Spleen (tissue), 7 donors: ENCODE measurements around the gene URM1.

Experiments used
- POLR2A ChIP-seq, 3 donors: fragments of 450-650 bp; IDR thresholded peaks; one replicate each; pipeline ENCODE4 v1.5.1; 2017; ENCODE audit warnings: antibody characterized with exemption in 3 of 3, mild to moderate bottlenecking in 1 of 3
- POLR2AphosphoS5 ChIP-seq, 3 donors: sonication (generic); formaldehyde crosslinking; IDR thresholded peaks; one replicate each; pipeline ENCODE4 v1.5.1; 2017; ENCODE audit warnings: antibody characterized with exemption in 3 of 3
- TF ChIP-seq, protein P1 (sequence below), 11 experiments: fragments of 200-600 bp in 7 of 11; fragments of 450-650 bp in 4 of 11; sonication (generic) in 4 of 11; IDR thresholded peaks in 8 of 11; conservative IDR thresholded peaks in 3 of 11; 1 replicate in 7 of 11; 2 replicates in 4 of 11; pipeline versions ENCODE4 v1.4.0 to v1.8.0; 2016 to 2021; ENCODE audit warnings: antibody characterized with exemption in 11 of 11, inconsistent platforms in 4 of 11, mild to moderate bottlenecking in 1 of 11
- donor health status: DM: no; HTN: no; CAD: no; lungs with moderate emphysema.
- donor health status: DM: no; HTN: no; CAD: no.
- donor health status: DM: no; HTN: no; CAD: no.

DNA sequence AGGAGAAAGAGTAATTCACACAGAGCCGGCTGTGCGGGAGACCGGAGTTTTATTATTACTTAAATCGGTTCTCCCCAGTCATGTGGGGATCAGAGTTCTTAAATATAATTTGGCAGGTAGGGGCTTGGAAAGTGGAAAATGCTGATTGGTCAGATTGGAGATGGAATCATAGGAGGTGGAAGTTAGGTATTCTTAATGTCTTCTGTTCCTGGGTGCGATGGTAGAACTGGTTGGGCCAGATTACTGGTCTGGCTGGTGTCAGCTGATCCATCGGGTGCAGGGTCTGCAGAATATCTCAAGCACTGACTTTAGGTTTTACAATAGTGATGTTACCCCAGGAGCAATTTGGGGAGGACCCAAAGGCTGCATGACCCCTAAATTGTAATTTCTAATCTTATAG lies 44.8 kb downstream of the URM1 start:
- TF ChIP-seq, protein P1, sequence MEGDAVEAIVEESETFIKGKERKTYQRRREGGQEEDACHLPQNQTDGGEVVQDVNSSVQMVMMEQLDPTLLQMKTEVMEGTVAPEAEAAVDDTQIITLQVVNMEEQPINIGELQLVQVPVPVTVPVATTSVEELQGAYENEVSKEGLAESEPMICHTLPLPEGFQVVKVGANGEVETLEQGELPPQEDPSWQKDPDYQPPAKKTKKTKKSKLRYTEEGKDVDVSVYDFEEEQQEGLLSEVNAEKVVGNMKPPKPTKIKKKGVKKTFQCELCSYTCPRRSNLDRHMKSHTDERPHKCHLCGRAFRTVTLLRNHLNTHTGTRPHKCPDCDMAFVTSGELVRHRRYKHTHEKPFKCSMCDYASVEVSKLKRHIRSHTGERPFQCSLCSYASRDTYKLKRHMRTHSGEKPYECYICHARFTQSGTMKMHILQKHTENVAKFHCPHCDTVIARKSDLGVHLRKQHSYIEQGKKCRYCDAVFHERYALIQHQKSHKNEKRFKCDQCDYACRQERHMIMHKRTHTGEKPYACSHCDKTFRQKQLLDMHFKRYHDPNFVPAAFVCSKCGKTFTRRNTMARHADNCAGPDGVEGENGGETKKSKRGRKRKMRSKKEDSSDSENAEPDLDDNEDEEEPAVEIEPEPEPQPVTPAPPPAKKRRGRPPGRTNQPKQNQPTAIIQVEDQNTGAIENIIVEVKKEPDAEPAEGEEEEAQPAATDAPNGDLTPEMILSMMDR (IDR thresholded peaks at IDR 0.05 in 8 of 11, conservative IDR thresholded peaks at IDR 0.05 in 3 of 11) = no peak
- no peak for TF ChIP-seq POLR2AphosphoS5 (IDR thresholded peaks at IDR 0.05)
- no peak for TF ChIP-seq POLR2A (IDR thresholded peaks at IDR 0.05)
